ENCODE data around the gene RUNDC1.

RUNDC1 gene

GRCh38 chr17:43018932-43019331, 38.6 kb downstream of the RUNDC1 start:
- DNase-seq (ENCODE audit: low read depth): no peak

GRCh38 chr17:43019418-43019817, 39.1 kb downstream of the RUNDC1 start:
- no peak for DNase-seq (ENCODE audit: low read depth)

- DNase-seq (ENCODE audit: low read depth): no peak
Measured at GRCh38 chr17:43020030-43020621, 39.8 kb downstream of the RUNDC1 start.

- DNase-seq (ENCODE audit: low read depth): peak; percentile 88
Measured at GRCh38 chr17:43020789-43021740, 40.7 kb downstream of the RUNDC1 start.

DNA sequence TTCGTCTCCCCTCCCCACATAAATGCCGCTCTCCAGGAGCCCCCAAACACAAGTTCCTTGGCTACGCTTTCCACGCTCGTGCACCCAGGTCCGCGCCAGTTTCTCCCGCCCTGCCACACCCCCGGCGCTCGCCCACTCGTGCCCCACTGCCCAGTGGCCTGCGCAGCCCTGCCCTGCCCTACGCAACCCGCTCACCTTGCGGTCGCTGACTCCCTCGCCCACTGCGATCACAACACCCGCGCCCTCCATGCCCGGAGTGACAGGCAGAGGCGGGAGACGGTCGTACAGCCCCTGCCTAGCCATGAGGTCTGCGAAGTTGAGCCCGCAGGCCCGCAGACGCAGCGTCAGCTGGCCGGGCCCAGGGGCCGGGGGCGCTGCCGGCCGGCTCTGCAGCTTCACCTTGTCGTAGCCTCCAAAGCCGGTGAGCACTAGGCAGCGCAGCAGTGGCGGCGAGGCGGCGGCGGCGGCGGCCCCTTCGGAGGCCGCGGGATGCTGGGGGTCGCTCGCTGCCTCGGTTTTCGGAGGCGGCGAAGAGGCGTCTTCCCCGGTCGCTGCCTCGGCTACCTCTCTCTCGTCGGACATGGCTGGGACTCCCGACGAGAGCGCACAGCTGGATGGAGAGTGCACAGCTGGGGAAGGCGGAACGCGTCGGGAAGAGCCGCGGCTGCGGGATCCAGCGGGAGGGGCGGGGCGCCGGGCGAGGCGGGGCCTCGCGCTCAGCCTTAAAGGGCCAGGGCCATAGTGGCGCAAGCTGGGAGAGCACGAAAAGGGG, 41.6 kb downstream of the RUNDC1 start, which contains the start of gene VAT1:
TSS of gene VAT1 (minus strand) at position 645 of the 772 bp plus-strand sequence. CDS start at position 582, 63 bp downstream.
- DNase-seq (ENCODE audit: low read depth): peak; percentile 86

- peak; percentile 98 for DNase-seq (ENCODE audit: low read depth)
Measured at GRCh38 chr17:43024407-43025289, 44.3 kb downstream of the RUNDC1 start, which contains the start of gene RND2. TSS of gene RND2 (plus strand) at chr17:43025231. CDS start at chr17:43025348, 117 bp downstream.

GRCh38 chr17:43025290-43025657, 44.9 kb downstream of the RUNDC1 start:
- no peak for DNase-seq (ENCODE audit: low read depth)

GRCh38 chr17:43025766-43026537, 45.6 kb downstream of the RUNDC1 start:
- DNase-seq (ENCODE audit: low read depth): no peak

DNA sequence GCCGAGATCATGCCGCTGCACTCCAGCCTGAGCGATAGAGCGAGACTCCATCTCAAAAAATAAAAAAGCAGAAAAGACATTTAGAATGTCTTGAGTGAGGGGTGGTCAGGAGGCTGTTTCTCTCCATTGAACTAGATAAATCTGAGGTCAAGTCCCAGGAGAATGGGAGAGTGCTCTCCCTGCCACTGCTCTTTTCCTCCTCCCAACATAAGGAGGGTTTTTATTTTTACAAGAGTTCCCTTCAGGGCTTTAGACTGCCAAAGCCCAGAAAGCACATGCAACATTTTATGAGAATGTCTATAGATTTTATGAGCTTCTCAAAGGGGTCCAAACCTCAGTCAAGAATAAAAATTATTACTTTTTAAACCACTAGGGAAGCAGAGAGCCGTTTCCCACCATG, 46.2 kb downstream of the RUNDC1 start:
- DNase-seq (ENCODE audit: low read depth): no peak

DNA sequence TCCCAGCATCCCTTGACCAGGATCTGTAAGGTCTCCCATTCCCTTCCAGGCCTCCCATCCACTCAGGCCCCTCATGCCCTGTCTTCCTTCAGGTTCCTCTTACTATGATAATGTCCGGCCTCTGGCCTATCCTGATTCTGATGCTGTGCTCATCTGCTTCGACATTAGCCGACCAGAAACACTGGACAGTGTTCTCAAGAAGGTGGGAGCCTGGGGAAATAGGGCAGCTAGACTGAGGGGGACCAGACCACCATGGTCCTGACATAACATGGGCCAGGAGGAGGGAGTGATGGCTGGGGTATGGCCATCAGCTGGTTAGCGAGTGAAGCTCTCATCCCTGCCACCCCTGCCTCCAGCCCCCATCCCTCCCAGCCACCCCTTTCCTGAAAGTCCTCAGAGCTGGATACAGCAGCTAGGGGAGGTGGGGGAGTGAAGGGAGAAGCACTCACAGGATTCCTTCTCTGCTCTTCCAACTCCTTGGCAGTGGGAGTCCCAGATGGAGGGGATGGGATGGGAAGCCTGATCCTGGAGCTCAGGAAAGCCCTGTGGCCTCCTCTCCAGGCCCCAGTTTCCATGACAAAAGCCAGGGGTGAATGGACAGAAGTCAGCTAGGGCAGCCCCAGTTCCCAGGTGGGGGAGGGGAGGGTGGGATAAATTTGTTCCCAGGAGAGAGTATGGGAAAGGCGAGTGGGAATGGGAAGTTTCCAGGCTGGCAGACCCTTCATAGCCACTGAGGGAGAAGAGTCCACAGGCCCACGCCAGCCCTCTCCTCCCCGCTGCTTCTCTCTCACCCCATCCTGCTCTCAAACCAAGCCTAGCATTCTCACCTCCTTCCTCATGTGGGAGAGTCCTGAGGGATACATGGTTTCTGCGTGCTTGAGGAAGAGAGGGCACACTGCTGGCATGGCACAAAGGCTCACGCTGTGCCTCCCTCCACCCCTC, 47.0 kb downstream of the RUNDC1 start:
- DNase-seq (ENCODE audit: low read depth): no peak

- DNase-seq (ENCODE audit: low read depth): no peak
Measured at GRCh38 chr17:43028221-43028861, 48.0 kb downstream of the RUNDC1 start.

GRCh38 chr17:43030137-43030767, 49.9 kb downstream of the RUNDC1 start:
- no peak for DNase-seq (ENCODE audit: low read depth)

DNA sequence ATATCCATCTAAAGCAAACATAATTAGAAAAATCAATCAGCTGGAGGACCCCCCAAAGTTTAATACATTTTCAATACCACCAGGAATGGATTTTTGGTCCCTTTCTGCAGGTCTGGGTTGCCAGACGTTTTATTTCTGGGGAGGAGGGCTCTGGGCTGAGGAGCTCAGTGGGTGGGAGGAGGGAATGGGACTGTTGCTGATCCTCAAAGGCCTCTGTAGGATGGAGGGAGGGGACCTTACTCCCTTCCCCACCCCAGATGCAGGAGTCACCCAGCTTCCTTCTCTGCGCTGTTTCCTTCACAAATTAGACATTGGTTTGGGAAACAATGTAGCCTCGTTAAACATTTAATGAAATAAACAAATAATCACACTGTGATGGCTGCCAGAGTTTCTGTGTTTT, 51.3 kb downstream of the RUNDC1 start:
- no peak for DNase-seq (ENCODE audit: low read depth)

DNA sequence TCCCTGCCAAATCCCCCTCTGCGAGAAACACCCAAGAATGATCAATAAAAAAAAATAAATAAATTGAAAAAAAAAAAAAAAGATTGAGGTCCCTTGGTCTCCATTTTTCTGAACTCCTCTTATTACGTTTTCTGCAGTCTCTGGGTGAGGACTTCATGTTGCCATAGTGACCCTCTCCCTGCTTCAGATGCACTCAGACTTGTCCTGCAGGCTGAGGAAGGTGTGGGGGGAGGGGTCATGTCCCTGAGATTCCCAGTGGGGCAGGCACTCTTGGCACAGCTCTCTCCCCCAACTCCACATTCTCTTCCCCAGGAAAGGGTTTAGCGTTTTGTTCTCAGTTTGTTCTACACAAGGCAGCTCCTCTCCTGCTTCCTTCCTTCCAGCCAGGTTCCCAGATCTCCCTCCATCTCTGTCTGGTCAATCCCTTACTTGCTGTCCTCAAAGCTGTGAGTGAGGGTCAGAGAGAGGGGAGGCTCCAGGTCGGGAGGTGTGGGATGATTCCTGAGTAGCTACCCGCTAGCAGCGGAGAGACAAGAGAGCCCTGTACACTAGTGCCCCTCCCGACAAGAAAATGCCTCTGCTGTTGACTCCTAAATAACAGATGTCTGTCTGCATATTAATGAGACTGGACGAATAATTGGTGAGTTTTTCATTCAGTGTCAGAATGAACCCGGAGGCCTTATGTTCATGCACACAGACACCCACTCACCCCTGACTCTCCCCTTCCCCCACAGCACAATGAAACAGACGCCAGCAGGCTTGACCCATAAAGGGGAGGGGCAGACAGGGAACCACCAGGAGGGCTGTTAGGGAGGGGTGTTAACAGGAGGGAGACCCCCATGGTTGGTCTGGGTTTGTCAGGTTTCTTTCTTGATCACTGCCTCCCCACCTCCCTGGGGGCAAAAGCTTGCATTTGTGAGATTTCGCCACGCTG, 53.9 kb downstream of the RUNDC1 start:
- no peak for DNase-seq (ENCODE audit: low read depth)

DNA sequence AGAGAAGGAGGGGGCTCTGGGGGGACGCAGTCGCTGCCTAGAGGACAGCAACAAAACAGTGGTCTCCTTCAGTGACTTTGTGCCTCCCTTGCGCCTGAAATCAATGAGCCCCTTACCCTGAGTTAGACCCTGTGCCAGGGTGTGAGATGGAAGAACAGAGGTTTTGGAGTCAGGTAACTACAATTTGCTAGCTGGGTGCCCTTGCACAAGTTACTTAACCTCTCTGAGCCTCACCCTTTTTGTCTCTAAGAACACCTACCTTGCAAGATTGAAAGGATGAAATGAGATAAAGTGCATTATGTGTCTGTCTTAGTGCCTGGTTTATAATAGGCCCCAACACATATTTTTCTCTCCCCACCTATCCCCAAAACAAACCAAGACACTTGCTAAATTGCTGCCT, 54.5 kb downstream of the RUNDC1 start:
- no peak for DNase-seq (ENCODE audit: low read depth)

DNA sequence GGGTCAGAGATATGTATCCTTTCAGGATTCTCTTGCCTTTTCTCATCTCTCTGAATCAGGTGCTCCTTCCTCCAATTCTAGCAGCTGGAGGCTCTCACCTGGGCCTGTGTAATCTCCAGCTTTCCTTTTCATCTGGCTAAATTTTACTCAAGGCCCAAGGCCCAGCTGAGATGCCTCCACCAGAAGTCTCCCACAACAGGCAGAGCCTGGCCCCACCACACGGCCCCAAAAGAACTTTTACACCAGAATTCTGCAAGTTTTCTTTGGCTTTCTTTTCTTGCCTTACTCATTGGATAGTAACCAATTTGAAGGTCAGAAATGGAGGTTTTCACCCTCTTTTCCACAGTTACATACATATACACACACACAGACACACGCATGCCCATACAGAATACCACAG, 59.3 kb downstream of the RUNDC1 start:
- DNase-seq (ENCODE audit: low read depth): no peak

DNA sequence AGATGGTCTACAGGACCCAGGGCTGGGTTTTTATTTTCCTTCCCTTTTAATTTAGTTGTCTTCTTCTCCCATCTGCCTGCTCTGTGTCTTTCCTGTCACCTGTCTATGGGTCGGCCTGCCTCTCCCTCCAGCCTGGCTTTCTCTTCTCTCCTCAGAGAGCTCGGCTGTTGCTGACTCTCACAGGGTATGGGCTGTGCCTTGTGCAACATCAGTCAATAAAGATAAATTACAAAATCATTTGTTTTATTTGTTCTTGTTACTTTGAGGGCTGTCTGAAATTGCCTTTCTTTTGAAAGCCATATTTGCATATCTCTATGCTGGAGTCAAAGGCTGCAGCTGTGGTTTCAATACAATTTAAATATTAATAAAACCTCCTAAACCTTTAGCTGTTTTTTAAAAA, 60.3 kb downstream of the RUNDC1 start:
- DNase-seq (ENCODE audit: low read depth): no peak
